Measurements from ENCODE around the gene RBM39.
"Not testable (repeated sequence)": the region's sequence is repeated elsewhere in the genome, so short reads cannot be mapped to it uniquely, and the experiment has no call there.

The RBM39 gene

GRCh38 chr20:35706591-35707529 is 35.2 kb downstream of the RBM39 start:
- DNase-seq (ENCODE audit: low read depth in 2 of 2) = not testable (repeated sequence)

- DNase-seq (ENCODE audit: low read depth in 2 of 2) = not testable (repeated sequence)
Observed at GRCh38 chr20:35705894-35706293, 36.2 kb downstream of the RBM39 start.

GRCh38 chr20:35704514-35705261 is 37.4 kb downstream of the RBM39 start:
- DNase-seq (ENCODE audit: low read depth in 2 of 2) = no peak

GRCh38 chr20:35702824-35703695 is 39.0 kb downstream of the RBM39 start:
- DNase-seq (ENCODE audit: low read depth in 2 of 2) = no peak

- no peak for DNase-seq (ENCODE audit: low read depth in 2 of 2)
Observed at GRCh38 chr20:35702051-35702823, 39.8 kb downstream of the RBM39 start.

GRCh38 chr20:35700625-35701148 is 41.4 kb downstream of the RBM39 start:
- DNase-seq (ENCODE audit: low read depth in 2 of 2) = no peak

- DNase-seq (ENCODE audit: low read depth in 2 of 2) = no peak
Observed at GRCh38 chr20:35699957-35700624, 42.0 kb downstream of the RBM39 start.

- DNase-seq (ENCODE audit: low read depth in 2 of 2) = peak; percentile 60 to 67
Observed at GRCh38 chr20:35699127-35699956, 42.7 kb downstream of the RBM39 start, which contains the start of the genes NFS1 and ROMO1. Gene NFS1 (minus strand): TSS chr20:35699352. CDS start chr20:35699288, 64 bp downstream. Gene ROMO1 (plus strand): TSS chr20:35699405. CDS start chr20:35699633, 228 bp downstream.

GRCh38 chr20:35698298-35699126 is 43.5 kb downstream of the RBM39 start:
- no peak for DNase-seq (ENCODE audit: low read depth in 2 of 2)

- no peak for DNase-seq (ENCODE audit: low read depth in 2 of 2)
Observed at GRCh38 chr20:35697696-35698297, 44.3 kb downstream of the RBM39 start.

- no peak for DNase-seq (ENCODE audit: low read depth in 2 of 2)
Observed at GRCh38 chr20:35695978-35696377, 46.1 kb downstream of the RBM39 start.

- DNase-seq (ENCODE audit: low read depth in 2 of 2) = no peak
Observed at GRCh38 chr20:35695245-35695749, 46.8 kb downstream of the RBM39 start.

GRCh38 chr20:35690265-35690664 is 51.8 kb downstream of the RBM39 start:
- no peak for DNase-seq (ENCODE audit: low read depth in 2 of 2)

- not testable (repeated sequence) for DNase-seq (ENCODE audit: low read depth in 2 of 2)
Observed at GRCh38 chr20:35686872-35687271, 55.2 kb downstream of the RBM39 start.

GRCh38 chr20:35685368-35685767 is 56.7 kb downstream of the RBM39 start:
- not testable (repeated sequence) for DNase-seq (ENCODE audit: low read depth in 2 of 2)

GRCh38 chr20:35681960-35682359 is 60.1 kb downstream of the RBM39 start:
- no peak for DNase-seq (ENCODE audit: low read depth in 2 of 2)

GRCh38 chr20:35680452-35681183 is 61.4 kb downstream of the RBM39 start:
- no peak for DNase-seq (ENCODE audit: low read depth in 2 of 2)
